Astrocyte of the spinal cord (primary cell): Measurements from ENCODE around the gene CCDC192.
A peak's percentile ranks its signal among the peaks of the same experiment; 100 is the strongest.

Source experiments
- DNase-seq: peaks from one replicate; pipeline ENCODE4 v3.0.0; 2011; ENCODE audit warnings: low read depth, low spot score
- H3K4me3 ChIP-seq: 2 replicates; pipeline ENCODE4 v1.5.1; 2011; ENCODE audit warnings: low read depth, mild to moderate bottlenecking, low read length, moderate library complexity
- CTCF ChIP-seq: IDR thresholded peaks from 2 replicates; pipeline ENCODE4 v1.5.1; 2012; ENCODE audit warnings: low read depth, mild to moderate bottlenecking, low read length, inconsistent platforms
- in situ Hi-C: cut with HindIII; loops from 2 replicates; pipeline ENCODE4 v1.10.0; 2017; ENCODE audit warnings: low sequenced_read_pairs

Gene CCDC192

GRCh38 chr5:127697894-127698600, 5.1 kb upstream of the CCDC192 start:
- peak; percentile 52 for DNase-seq
- no peak overlapping the region for H3K4me3 ChIP-seq
- no peak for TF ChIP-seq CTCF
- in situ Hi-C loops: no loop called here

DNA sequence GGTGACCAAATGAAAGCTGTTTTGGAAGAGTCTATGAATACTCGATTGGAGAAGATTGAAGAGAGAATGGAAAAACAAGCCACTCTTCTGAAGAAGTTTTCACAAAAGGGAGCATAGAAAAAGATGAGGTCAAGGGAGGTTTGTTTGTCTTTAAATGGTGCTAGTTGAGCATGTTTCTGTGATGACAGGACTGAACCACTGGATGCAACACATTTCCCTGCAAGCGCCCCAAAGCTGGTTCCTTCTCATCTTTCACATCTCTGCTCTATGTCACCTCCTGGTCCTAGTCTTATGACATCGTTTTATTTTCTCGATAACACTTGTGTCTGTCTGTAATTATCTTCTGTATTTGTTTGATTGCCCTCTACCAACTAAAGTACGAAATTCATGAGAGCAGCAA, 3.8 kb upstream of the CCDC192 start:
- no peak for TF ChIP-seq CTCF
- in situ Hi-C loops: no loop called here
- no peak for DNase-seq
- no peak overlapping the region for H3K4me3 ChIP-seq

DNA sequence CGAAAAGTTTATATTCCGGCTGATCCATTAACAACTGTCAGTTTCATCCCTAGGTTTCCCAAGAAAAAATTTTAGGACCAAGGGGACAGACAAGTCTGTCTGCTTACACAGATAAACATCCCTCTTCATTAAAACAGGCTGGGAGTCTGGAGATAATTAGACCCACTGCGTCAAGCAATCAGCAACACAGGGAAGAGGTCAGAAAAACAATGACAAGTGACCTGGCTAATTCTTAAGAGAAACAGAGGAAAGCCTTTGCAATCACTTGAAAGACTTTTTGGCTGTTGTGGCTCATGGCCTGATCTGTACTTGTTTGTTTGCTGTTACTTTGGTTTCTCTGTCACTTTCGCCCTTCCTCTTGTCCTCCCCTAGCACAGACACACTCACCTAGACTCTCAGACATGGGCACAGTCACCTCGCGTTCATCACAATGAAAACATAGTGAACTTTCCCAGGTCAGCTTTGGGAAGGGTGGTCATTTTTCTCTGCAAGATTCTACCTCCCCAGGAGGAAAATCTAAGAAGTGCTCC, 2.9 kb upstream of the CCDC192 start:
- H3K4me3 ChIP-seq: no peak overlapping the region
- TF ChIP-seq CTCF: no peak
- DNase-seq: no peak
- in situ Hi-C loops: no loop called here

DNA sequence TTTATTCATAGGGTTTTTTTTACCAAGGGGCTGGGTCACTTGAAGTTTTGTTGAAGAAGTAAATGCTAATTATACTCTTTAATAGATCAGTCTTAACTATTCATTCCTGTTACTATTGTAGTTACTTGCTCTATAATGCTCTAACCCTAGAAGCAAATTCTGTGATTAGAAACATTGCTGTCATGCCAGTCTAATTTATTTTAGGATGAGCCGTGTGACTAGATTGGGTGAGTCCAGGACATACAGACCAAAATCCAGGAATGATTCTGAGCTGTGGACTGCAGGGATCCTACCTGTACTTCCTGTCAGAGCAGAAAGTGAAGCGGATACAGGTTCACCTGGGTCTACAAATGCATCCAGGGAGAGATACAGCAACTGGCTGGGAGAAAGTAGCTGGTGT, 757 bp upstream of the CCDC192 start:
- DNase-seq: no peak

DNA sequence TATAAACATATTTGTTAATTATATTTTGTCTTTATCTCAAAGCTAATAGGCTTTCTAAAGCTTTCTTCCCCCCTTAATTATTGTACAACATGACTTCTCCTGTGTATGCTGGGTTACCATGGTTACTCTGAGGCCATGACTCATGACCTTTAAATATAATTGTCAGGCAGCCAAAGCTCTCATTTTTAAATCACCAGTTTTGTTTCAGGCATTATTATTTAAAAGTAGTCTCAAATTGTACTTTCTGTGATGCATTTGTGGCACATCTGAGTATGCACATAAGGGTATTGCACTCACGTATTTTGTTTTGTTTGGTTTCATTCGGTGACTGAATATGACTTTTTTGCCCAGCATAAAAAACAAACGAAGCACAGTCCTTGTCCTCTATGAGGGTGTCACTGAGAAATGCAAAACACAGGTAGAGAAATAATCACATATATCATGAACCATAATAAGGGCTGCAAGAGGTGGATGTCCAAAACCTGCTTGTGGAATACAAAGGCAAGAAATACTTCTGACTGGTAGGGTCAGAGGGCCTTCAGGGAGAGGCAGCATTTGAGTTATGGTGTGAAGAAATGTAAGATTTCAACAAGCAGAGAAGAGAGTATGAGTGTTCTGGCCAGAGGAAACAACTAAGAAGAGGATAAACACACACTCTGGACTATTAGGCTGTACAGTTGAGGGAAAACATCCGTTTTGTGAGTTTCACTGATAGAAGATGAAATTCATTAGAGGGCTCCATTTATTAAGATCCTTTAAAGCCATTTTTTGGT, 2.1 kb downstream of the CCDC192 start:
- TF ChIP-seq CTCF: no peak
- DNase-seq: peak; percentile 80
- no peak overlapping the region for H3K4me3 ChIP-seq
- in situ Hi-C loops: no loop called here

More for the DNA sequence above, 757 bp upstream of the CCDC192 start:
- TF ChIP-seq CTCF: no peak
- in situ Hi-C loops: no loop called here
- H3K4me3 ChIP-seq: no peak overlapping the region

- no peak for TF ChIP-seq CTCF
- in situ Hi-C loops: no loop called here
- no peak overlapping the region for H3K4me3 ChIP-seq
- no peak for DNase-seq
Observed at GRCh38 chr5:127706691-127707090, 3.5 kb downstream of the CCDC192 start.
